HG03460 (cell line): ENCODE results near the gene AQP9.
"Not testable (repeated sequence)": the region's sequence is repeated elsewhere in the genome, so short reads cannot be mapped to it uniquely, and the experiment has no call there.

Experiments
- ATAC-seq: cut with Tn5 transposase; IDR thresholded peaks from one replicate; pipeline ENCODE4 v1.9.1; 2021; ENCODE audit not compliant: unreplicated experiment

The AQP9 gene

GRCh38 chr15:58138106-58138505 is at the start of gene AQP9:
Gene AQP9, plus strand, starts transcription at chr15:58138381. Its CDS starts 185 bp downstream, at chr15:58138566.
- ATAC-seq, result no peak

GRCh38 chr15:58095415-58095814 is 42.8 kb upstream of the AQP9 start:
- ATAC-seq, result no peak

- no peak for ATAC-seq
Observed at GRCh38 chr15:58096529-58097084, 41.6 kb upstream of the AQP9 start.

- ATAC-seq, result no peak
Observed at GRCh38 chr15:58103482-58103881, 34.7 kb upstream of the AQP9 start.

- no peak for ATAC-seq
Observed at GRCh38 chr15:58108117-58108516, 30.1 kb upstream of the AQP9 start.

DNA sequence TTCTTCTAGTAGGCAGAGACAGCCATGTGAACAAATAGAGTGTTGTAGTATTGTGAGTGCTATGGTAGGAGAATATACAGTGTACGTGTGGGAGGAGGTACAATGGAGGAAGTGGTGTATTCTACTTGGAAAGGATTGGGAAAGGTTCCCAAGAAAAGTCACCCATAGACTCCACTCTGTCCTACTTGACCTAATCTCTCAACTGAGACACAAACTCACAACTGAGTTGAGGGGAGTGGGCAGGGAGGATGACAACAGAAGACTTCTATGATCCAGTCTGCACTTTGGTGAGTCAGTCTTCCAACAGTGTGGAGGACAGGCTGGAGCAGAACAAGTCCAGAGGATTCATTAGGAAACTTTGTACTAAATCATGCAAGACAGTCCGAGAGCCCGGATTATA is 28.8 kb upstream of the AQP9 start:
- ATAC-seq, result no peak

- no peak for ATAC-seq
Observed at GRCh38 chr15:58110999-58111717, 27.0 kb upstream of the AQP9 start.

GRCh38 chr15:58111718-58112104 is 26.5 kb upstream of the AQP9 start:
- ATAC-seq, result no peak

GRCh38 chr15:58113358-58113757 is 24.8 kb upstream of the AQP9 start:
- ATAC-seq, result not testable (repeated sequence)

- ATAC-seq, result no peak
Observed at GRCh38 chr15:58114388-58114787, 23.8 kb upstream of the AQP9 start.

- no peak for ATAC-seq
Observed at GRCh38 chr15:58114812-58115211, 23.4 kb upstream of the AQP9 start.

- no peak for ATAC-seq
Observed at GRCh38 chr15:58115692-58116091, 22.5 kb upstream of the AQP9 start.

- no peak for ATAC-seq
Observed at GRCh38 chr15:58117619-58118018, 20.6 kb upstream of the AQP9 start.

DNA sequence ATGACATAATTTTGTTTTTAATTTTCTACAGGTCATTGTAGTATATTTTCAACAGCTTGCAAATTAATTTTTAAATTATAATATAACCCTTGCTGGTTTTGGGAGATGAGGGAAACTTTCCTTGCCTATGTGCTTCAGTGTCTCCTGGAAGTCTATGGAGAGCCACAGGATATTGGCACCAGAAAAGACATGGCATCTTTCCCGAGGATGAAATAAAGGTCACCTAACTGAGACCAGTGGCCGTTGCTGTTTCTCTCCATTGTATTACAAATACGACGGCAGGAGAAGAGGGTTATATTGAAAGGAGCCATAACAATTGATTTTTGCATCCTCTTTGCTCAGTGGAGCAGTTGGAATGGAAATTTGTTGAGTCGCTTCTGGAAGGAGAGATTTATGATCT is 19.9 kb upstream of the AQP9 start:
- ATAC-seq, result no peak

GRCh38 chr15:58119016-58119415 is 19.2 kb upstream of the AQP9 start:
- ATAC-seq, result no peak

DNA sequence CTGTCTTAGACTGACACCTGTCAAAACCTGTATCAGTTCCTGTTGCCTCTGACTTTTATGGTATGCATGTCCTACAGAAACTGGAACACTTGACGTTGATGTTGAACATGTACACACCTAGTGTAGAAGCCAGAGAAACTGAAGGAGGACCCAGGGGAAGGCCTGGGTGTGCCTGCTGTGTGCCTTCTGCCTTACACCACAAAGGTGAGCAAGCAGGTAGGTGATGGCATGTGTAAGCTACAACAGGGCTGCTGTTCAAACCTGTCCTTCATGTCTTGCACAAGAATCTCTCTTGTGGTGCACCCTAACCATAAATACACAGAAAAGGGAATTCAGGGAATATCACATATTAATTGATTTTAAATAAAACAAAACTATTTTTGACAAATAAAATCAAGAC is 13.6 kb upstream of the AQP9 start:
- no peak for ATAC-seq

- no peak for ATAC-seq
Observed at GRCh38 chr15:58125333-58125732, 12.8 kb upstream of the AQP9 start.

GRCh38 chr15:58134886-58135285 is 3.3 kb upstream of the AQP9 start:
- ATAC-seq, result no peak

DNA sequence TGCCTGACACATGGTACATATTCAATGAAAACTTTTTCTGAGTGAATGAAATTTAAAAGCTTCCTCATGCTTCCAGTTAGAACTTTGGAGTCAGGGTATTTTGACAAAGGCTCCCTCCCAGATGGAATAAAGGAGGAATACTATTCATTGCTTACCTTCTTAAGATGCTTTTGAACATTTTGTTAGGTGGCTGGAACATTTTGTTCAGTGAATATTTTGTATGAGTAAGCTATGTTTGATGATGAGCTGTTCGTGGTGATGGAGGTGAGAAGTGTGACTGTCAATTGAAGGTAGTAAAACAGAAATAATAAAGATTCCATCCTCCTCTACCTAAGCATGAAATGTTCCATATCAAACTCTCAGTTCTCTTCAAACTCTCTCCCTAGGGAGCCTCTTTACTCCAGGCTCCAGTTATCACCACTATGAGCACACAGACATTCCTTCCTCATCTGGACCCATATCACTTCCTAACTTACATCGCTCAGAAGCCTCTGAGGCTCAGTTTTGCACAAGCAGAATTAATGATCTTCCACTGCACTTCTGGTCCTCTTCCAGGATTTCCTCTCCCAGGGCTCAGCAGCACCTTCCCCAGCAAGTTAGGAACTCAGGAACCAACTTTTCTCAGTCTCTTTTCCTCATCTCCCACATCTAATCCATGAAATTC is 2.5 kb upstream of the AQP9 start:
- no peak for ATAC-seq

DNA sequence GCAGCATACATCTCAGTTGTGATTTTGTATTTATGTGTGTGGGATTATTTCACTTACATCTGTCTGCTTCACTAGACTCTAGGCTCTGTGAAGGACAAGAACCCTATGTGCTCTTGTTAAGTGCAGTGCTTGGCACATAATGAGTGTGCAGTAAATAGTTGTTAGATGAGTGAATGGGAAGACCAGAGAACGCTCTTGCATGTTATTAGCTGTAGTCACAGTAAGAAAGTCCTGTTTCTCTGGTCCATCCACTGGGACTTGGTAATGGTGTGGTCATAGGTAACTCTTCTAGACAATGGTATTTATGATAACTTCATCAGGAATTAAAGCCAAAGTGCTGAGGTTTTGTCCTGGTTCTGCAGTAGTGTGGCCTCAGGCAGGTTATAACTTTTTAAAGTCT is 1.4 kb upstream of the AQP9 start:
- no peak for ATAC-seq

DNA sequence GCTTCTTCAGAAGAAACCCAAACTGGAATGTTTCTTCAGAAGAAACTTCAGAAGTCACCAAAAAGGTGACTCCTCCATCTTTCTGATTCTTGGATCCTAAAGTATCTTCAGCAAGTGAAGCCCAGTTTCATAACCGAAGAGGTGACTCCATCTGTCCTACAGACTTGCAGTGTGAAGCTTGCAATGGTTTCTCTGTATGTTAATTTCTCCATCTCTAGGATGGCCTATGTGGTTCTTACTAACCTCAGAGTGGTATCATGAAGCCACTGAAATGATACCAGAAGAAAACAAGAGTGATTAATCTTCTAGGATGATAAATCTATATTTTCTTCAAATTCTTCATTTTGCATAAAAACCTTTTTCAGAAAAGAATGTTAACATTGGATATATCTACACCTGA is 495 bp upstream of the AQP9 start:
- no peak for ATAC-seq

DNA sequence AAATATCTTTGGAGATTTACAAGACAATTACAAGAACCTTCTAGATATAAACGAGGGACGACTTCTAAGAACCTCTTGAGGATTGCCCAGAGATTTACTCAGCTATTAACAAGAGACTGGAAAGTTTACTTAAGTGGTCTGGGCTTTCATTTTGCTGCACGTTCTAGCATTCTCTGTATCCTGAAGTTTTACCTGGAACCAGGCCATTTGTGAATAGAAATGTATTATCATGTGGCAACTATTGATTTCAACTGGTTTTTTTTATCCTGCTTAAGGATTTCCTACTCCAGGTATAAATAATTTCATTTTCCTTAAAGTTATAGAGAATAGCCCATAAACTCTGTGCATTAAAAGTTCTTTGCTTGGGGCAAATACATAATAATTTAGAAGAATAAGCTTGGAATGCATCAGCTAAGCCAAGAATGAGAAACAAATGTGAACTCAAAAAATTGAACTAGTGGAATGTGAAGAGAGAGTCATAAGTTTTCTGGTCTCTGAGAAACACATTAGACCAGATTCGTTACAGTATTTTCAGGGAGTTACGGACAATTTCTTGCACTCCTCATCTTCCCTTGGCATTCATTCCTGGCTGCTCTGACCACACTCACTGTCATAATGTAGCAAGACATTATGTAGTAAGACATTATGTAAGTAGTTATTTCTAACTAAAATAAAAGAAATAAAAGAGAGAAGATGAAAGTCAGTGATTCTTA is 1.3 kb downstream of the AQP9 start:
- ATAC-seq, result no peak
